ENCODE measurements around the gene ZBTB43. TPM values are rescaled to one million over a fixed set of nuclear protein-coding genes. Genes with fewer than 3 reads are reported as not detected.

Gene ZBTB43
- total and polyA plus RNA-seq, 12 donors: 7.6 to 58.4 (median 43.5) TPM

GRCh38 chr9:126827227-126827626 is 22.4 kb downstream of the ZBTB43 start:
- Histone ChIP-seq H3K27me3 (no peaks in the 10 kb centered on the region), H3K36me3 (peaks cover 0 to 58% (median 8%) of the 10 kb centered on the region in 9 donors), H3K9me3 (no peaks in the 10 kb centered on the region), H3K4me3 (no peak overlapping the region), H3K27ac (no peak overlapping the region), H3K4me1 (peaks cover 0 to 36% (median 21%) of the 10 kb centered on the region in 9 donors)
- DNase-seq (no peak), ATAC-seq (peak in 1 of 8 donors; percentile 11)
- 93 to 97% methylated on average over 7 of the region's 7 CpGs for WGBS, 2 donors
- TF ChIP-seq CTCF (IDR thresholded peaks at IDR 0.05): no peak
- intact Hi-C loops (cut with DNase I): no loop called here

- no peak overlapping the region for H3K27ac ChIP-seq
- no peaks in the 10 kb centered on the region for H3K27me3 ChIP-seq
- intact Hi-C loops (cut with DNase I): no loop called here
- TF ChIP-seq CTCF (IDR thresholded peaks at IDR 0.05): no peak
- 65 to 86% methylated on average over 1 of the region's 1 CpG for WGBS, 2 donors
- no peak for DNase-seq
- no peak for ATAC-seq
- no peaks in the 10 kb centered on the region for H3K9me3 ChIP-seq
- peaks cover 0 to 40% (median 18%) of the 10 kb centered on the region in 9 donors for H3K4me1 ChIP-seq
- H3K36me3 ChIP-seq: peaks cover 0 to 60% (median 24%) of the 10 kb centered on the region in 9 donors
- H3K4me3 ChIP-seq: no peak overlapping the region
These were observed 24.2 kb downstream of the ZBTB43 start for GRCh38 chr9:126829035-126829434.

DNA sequence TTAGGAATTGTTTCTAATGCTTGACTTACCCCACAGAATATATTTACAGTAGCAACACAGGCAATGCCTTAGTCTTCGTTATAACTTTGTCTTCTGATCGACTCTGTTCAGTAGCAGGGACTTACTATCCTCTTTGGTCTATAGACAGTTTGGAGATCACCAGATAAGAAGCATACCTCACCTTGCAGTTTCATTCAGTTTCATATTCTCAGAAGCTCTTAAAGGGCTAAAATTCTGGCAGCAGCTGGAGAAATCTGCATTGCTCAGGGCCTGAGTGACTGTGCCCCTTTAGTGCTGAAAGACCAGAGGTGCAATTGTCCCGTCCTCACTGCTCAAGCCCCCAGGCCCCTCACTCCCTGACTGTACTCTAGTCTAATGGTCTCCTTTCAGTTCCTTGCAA is 26.0 kb downstream of the ZBTB43 start:
- no peak for TF ChIP-seq CTCF (IDR thresholded peaks at IDR 0.05)
- H3K9me3 ChIP-seq: no peaks in the 10 kb centered on the region
- intact Hi-C loops (cut with DNase I): no loop called here
- no peaks in the 10 kb centered on the region for H3K27me3 ChIP-seq
- 88 to 96% methylated on average over 3 of the region's 3 CpGs for WGBS, 2 donors
- no peak overlapping the region for H3K4me3 ChIP-seq
- H3K27ac ChIP-seq: no peak overlapping the region
- DNase-seq: no peak
- no peak for ATAC-seq
- peaks cover 0 to 58% (median 31%) of the 10 kb centered on the region in 9 donors for H3K4me1 ChIP-seq
- peaks cover 0 to 68% (median 26%) of the 10 kb centered on the region in 9 donors for H3K36me3 ChIP-seq

DNA sequence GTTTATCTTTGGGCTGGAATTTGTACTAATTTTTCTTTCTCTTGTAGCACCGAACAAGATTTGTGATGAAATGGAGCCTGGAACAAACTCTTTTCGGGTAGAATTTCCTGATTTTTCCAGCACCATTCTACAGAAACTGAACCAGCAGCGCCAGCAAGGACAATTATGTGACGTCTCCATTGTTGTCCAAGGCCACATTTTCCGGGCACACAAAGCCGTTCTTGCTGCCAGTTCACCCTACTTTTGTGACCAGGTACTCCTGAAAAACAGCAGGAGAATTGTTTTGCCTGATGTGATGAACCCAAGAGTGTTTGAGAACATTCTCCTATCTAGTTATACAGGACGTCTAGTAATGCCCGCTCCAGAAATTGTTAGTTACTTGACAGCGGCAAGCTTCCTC is 27.6 kb downstream of the ZBTB43 start:
- Histone ChIP-seq H3K9me3 (no peaks in the 10 kb centered on the region), H3K36me3 (peaks cover 0 to 71% (median 18%) of the 10 kb centered on the region in 9 donors), H3K4me3 (no peak overlapping the region), H3K27ac (no peak overlapping the region), H3K4me1 (peaks cover 0 to 64% (median 42%) of the 10 kb centered on the region in 9 donors), H3K27me3 (no peaks in the 10 kb centered on the region)
- DNase-seq: no peak
- WGBS, 2 donors: 92 to 93% methylated on average over 9 of the region's 9 CpGs
- intact Hi-C loops (cut with DNase I): no loop called here
- no peak for TF ChIP-seq CTCF (IDR thresholded peaks at IDR 0.05)
- ATAC-seq: no peak

Data from heart right ventricle (tissue), 16 donors.